ENCODE measurements around the gene WDR88. TPM values are rescaled to one million over a fixed set of nuclear protein-coding genes. Genes with fewer than 3 reads are reported as not detected.

The WDR88 gene
- total and polyA plus RNA-seq, 2 of the 4 experiments (the other 2 are of a cell fraction), result not detected

DNA sequence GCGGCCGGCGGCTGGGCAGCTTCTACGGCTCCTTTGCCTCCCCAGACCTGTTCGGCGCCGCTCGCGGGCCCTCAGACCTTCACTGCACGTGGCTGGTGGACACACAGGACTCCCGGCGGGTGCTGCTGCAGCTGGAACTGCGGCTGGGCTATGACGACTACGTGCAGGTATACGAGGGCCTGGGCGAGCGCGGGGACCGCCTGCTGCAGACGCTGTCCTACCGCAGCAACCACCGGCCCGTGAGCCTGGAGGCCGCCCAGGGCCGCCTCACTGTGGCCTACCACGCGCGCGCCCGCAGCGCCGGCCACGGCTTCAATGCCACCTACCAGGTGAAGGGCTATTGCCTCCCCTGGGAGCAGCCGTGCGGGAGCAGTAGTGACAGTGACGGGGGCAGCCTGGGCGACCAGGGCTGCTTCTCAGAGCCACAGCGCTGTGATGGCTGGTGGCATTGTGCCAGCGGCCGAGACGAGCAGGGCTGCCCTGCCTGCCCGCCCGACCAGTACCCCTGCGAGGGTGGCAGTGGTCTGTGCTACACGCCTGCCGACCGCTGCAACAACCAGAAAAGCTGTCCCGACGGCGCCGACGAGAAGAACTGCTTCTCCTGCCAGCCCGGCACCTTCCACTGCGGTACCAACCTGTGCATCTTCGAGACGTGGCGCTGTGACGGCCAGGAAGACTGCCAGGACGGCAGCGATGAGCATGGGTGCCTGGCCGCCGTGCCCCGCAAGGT, 73.8 kb downstream of the WDR88 start:
- Histone ChIP-seq H3K23ac (ENCODE audit: low read depth, low read length) (no peak overlapping the region), H3K27me3 (ENCODE audit: control insufficient read depth, insufficient read depth, low read length) (no peaks in the 10 kb centered on the region), H4K8ac (ENCODE audit: low read depth in 2 of 2, low read length in 2 of 2) (no peak overlapping the region), H3K27ac (ENCODE audit: insufficient read depth, low read length) (no peak overlapping the region), H3K4me2 (ENCODE audit: low read depth, low read length) (no peak overlapping the region), H2AFZ (replicated peaks; ENCODE audit: low read length, poor library complexity) (no peak overlapping the region), H3K4me3 (ENCODE audit: insufficient read depth, low read depth, low read length) (no peak overlapping the region), H2AK9ac (replicated peaks; ENCODE audit: low read depth, low read length, poor library complexity) (peak overlapping the region; percentile 28), H2BK120ac (ENCODE audit: low read depth, low read length) (no peak overlapping the region), H3K4me1 (ENCODE audit: control insufficient read depth, insufficient read depth, low read length) (no peaks in the 10 kb centered on the region), H3K14ac (replicated peaks; ENCODE audit: low read depth, low read length) (no peak overlapping the region), H3K36me3 (ENCODE audit: control insufficient read depth, insufficient read depth, low read length) (peaks cover 17% of the 10 kb centered on the region), H3K9ac (ENCODE audit: low read depth, low read length) (no peak overlapping the region), H3K9me3 (ENCODE audit: control insufficient read depth, insufficient read depth, low read length) (no peaks in the 10 kb centered on the region), H3K18ac (ENCODE audit: low read depth, low read length) (no peak overlapping the region), H3K79me1 (ENCODE audit: low read depth in 1 of 2, low read length in 2 of 2) (peaks cover 0 to 8% of the 10 kb centered on the region in 2 experiments; a peak in 1 of 4 replicates), H3K4ac (ENCODE audit: low read depth, low read length) (no peak overlapping the region), H3K56ac (ENCODE audit: extremely low read depth, insufficient read depth, low read length) (no peak overlapping the region), H4K20me1 (ENCODE audit: insufficient read depth, low read length) (peaks cover 4% of the 10 kb centered on the region; the same call in 1 of the 2 replicates), H2AK5ac (ENCODE audit: low read depth, low read length) (no peak overlapping the region), H2BK5ac (ENCODE audit: low read depth, low read length, poor library complexity, severe bottlenecking) (no peak overlapping the region), H2BK20ac (ENCODE audit: low read depth, low read length) (no peak overlapping the region), H2BK15ac (ENCODE audit: low read depth, low read length) (no peak overlapping the region), H4K91ac (ENCODE audit: insufficient read depth, low read depth, low read length) (no peak overlapping the region), H4K5ac (ENCODE audit: low read depth, low read length) (no peak overlapping the region), H3K9me1 (ENCODE audit: insufficient read depth, low read length) (peaks cover 5% of the 10 kb centered on the region; the same call in 1 of the 2 replicates)
- no TSS peak for BruUV-seq (replicated peaks)
- DNase-seq (no peak), ATAC-seq (ENCODE audit: low read depth) (no peak)
- 96% methylated on average over 51 of the region's 64 CpGs; no CpG with 5 or more reads in 1 of the 2 experiments for WGBS, 2 experiments (ENCODE audit: extremely low coverage in 2 of 2, insufficient read length in 1 of 2)
- ChIA-PET CTCF (no interaction called here), POLR2A (ENCODE audit: unreplicated experiment) (no interaction called here)
- in situ Hi-C loops (cut with MboI; ENCODE audit: low sequenced_read_pairs), result no loop called here
- dilution Hi-C loops (cut with HindIII; ENCODE audit: low sequenced_read_pairs, unreplicated experiment), result no loop called here
- intact Hi-C loops (cut with micrococcal nuclease), result no loop called here
- TF ChIP-seq POLR2A (IDR thresholded peaks at IDR 0.05; ENCODE audit: low read depth, low read length), result no peak
- TF ChIP-seq CEBPB (IDR thresholded peaks at IDR 0.05; ENCODE audit: low read depth, low read length), result no peak
- TF ChIP-seq, protein P1, sequence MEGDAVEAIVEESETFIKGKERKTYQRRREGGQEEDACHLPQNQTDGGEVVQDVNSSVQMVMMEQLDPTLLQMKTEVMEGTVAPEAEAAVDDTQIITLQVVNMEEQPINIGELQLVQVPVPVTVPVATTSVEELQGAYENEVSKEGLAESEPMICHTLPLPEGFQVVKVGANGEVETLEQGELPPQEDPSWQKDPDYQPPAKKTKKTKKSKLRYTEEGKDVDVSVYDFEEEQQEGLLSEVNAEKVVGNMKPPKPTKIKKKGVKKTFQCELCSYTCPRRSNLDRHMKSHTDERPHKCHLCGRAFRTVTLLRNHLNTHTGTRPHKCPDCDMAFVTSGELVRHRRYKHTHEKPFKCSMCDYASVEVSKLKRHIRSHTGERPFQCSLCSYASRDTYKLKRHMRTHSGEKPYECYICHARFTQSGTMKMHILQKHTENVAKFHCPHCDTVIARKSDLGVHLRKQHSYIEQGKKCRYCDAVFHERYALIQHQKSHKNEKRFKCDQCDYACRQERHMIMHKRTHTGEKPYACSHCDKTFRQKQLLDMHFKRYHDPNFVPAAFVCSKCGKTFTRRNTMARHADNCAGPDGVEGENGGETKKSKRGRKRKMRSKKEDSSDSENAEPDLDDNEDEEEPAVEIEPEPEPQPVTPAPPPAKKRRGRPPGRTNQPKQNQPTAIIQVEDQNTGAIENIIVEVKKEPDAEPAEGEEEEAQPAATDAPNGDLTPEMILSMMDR (conservative IDR thresholded peaks at IDR 0.05; ENCODE audit: low read depth, low read length), result no peak
- TF ChIP-seq CHD1 (IDR thresholded peaks at IDR 0.05; ENCODE audit: low read depth, low read length), result no peak
- TF ChIP-seq, protein P2, sequence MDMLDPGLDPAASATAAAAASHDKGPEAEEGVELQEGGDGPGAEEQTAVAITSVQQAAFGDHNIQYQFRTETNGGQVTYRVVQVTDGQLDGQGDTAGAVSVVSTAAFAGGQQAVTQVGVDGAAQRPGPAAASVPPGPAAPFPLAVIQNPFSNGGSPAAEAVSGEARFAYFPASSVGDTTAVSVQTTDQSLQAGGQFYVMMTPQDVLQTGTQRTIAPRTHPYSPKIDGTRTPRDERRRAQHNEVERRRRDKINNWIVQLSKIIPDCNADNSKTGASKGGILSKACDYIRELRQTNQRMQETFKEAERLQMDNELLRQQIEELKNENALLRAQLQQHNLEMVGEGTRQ (IDR thresholded peaks at IDR 0.05; ENCODE audit: low read depth, low read length), result no peak
- no peak for TF ChIP-seq MXI1 (IDR thresholded peaks at IDR 0.05; ENCODE audit: borderline replicate concordance, low read depth, low read length)
- no peak for TF ChIP-seq NFE2L2 (IDR thresholded peaks at IDR 0.05; ENCODE audit: low read depth, low read length)
- TF ChIP-seq, protein P3, sequence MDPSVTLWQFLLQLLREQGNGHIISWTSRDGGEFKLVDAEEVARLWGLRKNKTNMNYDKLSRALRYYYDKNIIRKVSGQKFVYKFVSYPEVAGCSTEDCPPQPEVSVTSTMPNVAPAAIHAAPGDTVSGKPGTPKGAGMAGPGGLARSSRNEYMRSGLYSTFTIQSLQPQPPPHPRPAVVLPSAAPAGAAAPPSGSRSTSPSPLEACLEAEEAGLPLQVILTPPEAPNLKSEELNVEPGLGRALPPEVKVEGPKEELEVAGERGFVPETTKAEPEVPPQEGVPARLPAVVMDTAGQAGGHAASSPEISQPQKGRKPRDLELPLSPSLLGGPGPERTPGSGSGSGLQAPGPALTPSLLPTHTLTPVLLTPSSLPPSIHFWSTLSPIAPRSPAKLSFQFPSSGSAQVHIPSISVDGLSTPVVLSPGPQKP (IDR thresholded peaks at IDR 0.05; ENCODE audit: borderline replicate concordance, low read depth, low read length), result no peak
- TF ChIP-seq MAZ (IDR thresholded peaks at IDR 0.05; ENCODE audit: borderline replicate concordance, low read depth, low read length), result no peak
- TF ChIP-seq RAD21 (IDR thresholded peaks at IDR 0.05; ENCODE audit: low read length), result no peak
- no peak for TF ChIP-seq FOS (IDR thresholded peaks at IDR 0.05; ENCODE audit: low read depth, low read length)
- no peak for TF ChIP-seq RFX5 (IDR thresholded peaks at IDR 0.05; ENCODE audit: low read depth, low read length)
- TF ChIP-seq SMC3 (IDR thresholded peaks at IDR 0.05; ENCODE audit: low read depth, low read length), result no peak
- no peak for TF ChIP-seq BHLHE40 (IDR thresholded peaks at IDR 0.05; ENCODE audit: low read depth, low read length)
- TF ChIP-seq MAFK (IDR thresholded peaks at IDR 0.05; ENCODE audit: low read depth, low read length), result no peak
- no peak for TF ChIP-seq RCOR1 (IDR thresholded peaks at IDR 0.05; ENCODE audit: insufficient replicate concordance, low read length)

All from IMR-90 (cell line).